ENCODE data around the gene PACS1. TPM values are rescaled to one million over a fixed set of nuclear protein-coding genes. Genes with fewer than 3 reads are reported as not detected.

PACS1 gene
- total RNA-seq, 4 donors from 2014 or later: 24.5 to 41.1 (median 38.0) TPM

DNA sequence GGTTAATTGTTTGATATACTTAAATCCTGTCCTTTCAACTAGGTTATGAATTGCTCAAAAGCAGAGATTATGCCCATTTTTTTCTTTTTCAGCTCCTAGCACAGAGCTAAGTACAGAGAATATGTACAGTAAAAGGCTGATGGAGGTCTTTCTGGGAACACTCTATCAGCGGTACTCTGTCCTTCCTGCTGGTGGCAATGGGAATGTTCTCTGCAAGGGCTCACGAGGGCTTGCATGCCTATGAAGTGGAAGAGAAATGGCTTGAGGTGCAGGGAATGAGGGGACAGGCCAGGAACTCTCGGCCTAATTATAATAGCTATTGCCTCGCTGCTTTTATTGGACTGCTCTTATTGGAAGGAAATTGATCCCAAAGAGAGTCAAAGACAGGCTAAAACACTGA is 114.7 kb downstream of the PACS1 start:
- ATAC-seq (ENCODE audit: low FRiP score): no peak
- DNase-seq (ENCODE audit: low spot score): no peak
- TF ChIP-seq, protein P1, sequence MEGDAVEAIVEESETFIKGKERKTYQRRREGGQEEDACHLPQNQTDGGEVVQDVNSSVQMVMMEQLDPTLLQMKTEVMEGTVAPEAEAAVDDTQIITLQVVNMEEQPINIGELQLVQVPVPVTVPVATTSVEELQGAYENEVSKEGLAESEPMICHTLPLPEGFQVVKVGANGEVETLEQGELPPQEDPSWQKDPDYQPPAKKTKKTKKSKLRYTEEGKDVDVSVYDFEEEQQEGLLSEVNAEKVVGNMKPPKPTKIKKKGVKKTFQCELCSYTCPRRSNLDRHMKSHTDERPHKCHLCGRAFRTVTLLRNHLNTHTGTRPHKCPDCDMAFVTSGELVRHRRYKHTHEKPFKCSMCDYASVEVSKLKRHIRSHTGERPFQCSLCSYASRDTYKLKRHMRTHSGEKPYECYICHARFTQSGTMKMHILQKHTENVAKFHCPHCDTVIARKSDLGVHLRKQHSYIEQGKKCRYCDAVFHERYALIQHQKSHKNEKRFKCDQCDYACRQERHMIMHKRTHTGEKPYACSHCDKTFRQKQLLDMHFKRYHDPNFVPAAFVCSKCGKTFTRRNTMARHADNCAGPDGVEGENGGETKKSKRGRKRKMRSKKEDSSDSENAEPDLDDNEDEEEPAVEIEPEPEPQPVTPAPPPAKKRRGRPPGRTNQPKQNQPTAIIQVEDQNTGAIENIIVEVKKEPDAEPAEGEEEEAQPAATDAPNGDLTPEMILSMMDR (IDR thresholded peaks at IDR 0.05): no peak

DNA sequence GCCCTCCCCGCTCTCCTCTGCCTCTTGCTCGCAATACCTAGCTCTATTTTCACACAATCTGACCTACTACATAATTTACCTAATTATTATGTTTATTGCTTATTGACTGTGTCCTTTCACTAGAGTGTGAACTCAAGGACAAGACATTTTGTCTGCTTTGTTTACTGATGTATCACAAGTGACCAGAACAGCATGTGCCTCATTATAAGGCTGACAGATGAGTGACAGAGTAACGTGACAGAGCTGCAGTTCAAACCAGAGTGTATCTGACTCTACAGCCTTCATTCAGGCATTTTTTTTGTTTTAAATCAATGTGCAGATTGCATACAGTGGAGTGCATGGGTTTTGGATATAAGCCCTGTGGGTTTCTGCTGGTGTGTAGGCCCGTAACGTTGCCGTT is 116.4 kb downstream of the PACS1 start:
- TF ChIP-seq, protein P1 (IDR thresholded peaks at IDR 0.05): no peak
- DNase-seq (ENCODE audit: low spot score) (no peak), ATAC-seq (ENCODE audit: low FRiP score) (no peak)

GRCh38 chr11:66187453-66187852 is 117.4 kb downstream of the PACS1 start:
- ATAC-seq (ENCODE audit: low FRiP score) (no peak), DNase-seq (ENCODE audit: low spot score) (no peak)
- TF ChIP-seq, protein P1 (IDR thresholded peaks at IDR 0.05): no peak

DNA sequence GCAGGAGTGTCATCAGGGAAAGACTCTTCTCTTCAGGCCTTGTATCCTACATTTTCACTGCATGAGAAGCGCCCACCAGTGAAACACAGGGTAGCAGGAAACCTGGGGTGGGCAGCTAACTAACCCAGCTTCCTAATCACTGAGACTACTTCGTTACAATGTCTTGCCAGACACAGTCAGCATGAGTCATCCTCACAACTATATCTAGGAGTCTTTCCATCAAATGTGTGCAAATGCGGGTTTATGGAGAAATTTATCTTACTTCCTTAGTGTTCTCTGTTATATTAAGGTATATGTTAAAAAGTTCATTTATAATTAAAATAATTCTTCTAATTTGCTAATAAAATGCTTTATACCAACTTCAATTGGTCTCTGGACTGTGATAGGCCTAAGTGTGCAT is 118.5 kb downstream of the PACS1 start:
- TF ChIP-seq, protein P1 (IDR thresholded peaks at IDR 0.05): no peak
- ATAC-seq (ENCODE audit: low FRiP score): no peak
- no peak for DNase-seq (ENCODE audit: low spot score)

GRCh38 chr11:66189031-66189745 is 119.1 kb downstream of the PACS1 start:
- DNase-seq (ENCODE audit: low spot score) (no peak), ATAC-seq (ENCODE audit: low FRiP score) (no peak)
- TF ChIP-seq, protein P1 (IDR thresholded peaks at IDR 0.05): no peak

DNA sequence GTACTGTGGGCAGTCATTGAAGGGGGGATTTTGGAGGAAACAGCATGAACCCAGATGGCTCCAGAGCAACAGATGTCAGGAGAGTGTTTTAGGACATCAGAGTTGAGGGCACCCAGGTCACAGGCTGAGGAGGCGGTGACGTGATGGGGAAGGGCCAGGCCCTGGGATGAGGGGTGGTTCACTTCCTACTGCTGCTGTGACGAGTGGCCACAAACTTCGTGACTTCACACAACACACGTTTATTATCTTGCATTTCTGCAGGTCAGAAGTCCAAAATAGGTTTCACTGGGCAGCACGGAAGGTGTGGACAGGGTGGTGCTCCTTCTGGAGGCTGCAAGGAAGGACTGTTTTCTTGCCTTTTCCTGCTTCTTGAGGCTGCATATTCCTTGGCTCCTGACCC is 120.7 kb downstream of the PACS1 start:
- TF ChIP-seq, protein P1 (IDR thresholded peaks at IDR 0.05): no peak
- no peak for DNase-seq (ENCODE audit: low spot score)
- no peak for ATAC-seq (ENCODE audit: low FRiP score)

- ATAC-seq (ENCODE audit: low FRiP score) (no peak), DNase-seq (ENCODE audit: low spot score) (no peak)
- TF ChIP-seq, protein P1 (IDR thresholded peaks at IDR 0.05): no peak
These were observed 122.2 kb downstream of the PACS1 start for GRCh38 chr11:66192181-66192863.
